GM04504 (cell line): ENCODE data around the gene MMP14.

Experiments
- DNase-seq: peaks from one replicate; pipeline ENCODE4 v3.0.0-alpha.2; 2012; ENCODE audit warnings: low read depth

MMP14 gene

GRCh38 chr14:22861651-22862050 is 25.3 kb downstream of the MMP14 start:
- DNase-seq = no peak

- no peak for DNase-seq
Measured at GRCh38 chr14:22864979-22865378, 28.6 kb downstream of the MMP14 start.

DNA sequence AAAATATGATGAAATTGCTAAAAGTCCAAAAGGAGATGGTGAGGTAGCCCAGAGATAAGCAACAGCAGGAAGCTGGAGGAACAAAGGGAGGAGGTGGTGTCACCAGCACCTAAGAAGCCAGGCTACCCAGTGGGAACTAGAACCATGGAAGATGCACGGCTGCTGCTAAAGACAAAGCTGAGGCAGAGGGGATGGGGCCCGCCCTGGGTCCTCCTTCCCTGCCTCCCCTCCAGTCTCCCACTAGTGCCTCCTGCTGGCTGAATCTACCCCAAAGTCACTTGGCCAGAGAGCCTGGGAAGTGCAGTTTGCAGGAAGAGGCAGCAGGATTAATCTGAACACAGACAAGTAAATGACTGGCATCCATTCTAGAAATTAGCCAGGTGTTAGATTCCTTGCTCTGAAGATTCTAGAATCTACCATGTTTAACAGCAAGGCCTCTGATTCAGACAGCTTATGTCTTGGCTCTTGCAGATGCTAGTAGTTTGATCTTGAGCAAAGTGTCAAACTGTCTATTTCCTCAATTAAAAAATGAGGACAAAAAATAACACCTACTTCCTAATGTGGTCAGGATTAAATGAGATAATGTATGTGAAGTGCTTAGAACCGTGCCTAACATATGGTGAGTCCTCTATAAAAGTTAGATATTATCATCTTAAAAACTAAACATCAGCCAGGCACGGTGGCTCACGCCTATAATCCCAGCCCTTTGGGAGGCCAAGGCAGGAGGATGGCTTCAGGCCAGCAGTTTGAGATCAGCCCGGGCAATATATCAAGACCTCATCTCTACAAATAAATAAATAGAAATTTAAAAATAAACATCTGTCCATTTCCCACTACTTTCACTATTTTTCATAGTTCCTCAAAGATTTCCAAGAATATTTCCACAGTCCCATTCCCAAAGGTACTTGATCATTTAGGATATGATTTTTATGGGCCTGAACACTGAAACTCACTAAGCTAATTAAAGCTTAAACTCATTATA is 29.3 kb downstream of the MMP14 start:
- no peak for DNase-seq

GRCh38 chr14:22866874-22867273 is 30.5 kb downstream of the MMP14 start:
- DNase-seq = no peak

DNA sequence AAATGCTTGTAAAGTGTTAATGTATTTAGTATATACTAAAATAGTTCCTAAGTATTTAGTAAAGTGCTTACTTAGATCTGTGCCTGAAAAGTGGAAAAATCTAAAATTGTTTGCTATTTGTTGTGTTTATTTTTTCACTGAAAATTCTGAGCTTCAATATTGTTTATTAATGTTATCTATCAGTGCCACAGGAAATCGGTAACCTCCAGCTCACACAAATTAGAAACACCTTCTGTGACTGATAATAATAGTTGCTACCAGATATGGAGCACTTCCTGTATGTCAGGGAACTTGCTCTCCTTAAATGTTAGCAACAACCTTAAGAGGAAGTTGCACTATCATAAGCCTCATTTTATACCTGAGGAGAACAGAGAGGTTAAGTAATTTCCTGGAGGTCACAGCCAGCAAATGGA is 34.4 kb downstream of the MMP14 start:
- DNase-seq = no peak

GRCh38 chr14:22871224-22872032 is 35.0 kb downstream of the MMP14 start, which contains the start of gene LRP10:
LRP10 (plus strand) TSS chr14:22871740; CDS start chr14:22872304, 564 bp downstream.
- DNase-seq = no peak

GRCh38 chr14:22872033-22872832 is 35.8 kb downstream of the MMP14 start:
- peak; percentile 72 for DNase-seq

DNA sequence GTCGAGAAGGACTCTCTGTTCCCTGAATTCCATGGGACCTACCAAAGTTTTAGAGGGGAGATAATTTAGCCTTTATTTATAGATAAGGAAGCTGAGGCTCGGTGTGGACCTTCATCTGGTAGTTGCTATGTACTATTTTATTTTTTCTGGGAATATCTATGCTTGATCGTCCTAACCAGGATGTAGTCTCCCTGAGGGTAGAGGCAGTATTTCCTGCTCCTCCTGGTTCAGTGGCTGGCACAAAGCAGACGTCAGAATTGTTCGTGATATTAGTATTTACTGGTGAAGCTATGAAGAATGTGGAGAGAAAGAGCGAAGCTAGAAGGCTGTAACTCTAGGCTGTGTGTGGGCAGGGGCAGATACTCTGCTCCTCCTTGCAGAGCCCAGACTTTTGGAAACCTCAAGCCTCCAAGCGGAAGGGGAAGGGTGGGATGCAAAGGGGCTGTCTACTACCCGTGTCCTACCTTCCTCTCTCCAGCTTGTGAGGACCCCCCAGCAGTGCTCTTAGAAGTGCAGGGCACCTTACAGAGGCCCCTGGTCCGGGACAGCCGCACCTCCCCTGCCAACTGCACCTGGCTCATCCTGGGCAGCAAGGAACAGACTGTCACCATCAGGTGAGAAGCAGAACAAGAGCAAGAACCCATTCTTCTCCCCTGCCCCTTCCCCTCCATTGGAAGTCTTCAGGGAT is 36.6 kb downstream of the MMP14 start:
- DNase-seq = no peak

- no peak for DNase-seq
Measured at GRCh38 chr14:22875003-22875747, 38.8 kb downstream of the MMP14 start.

- DNase-seq = no peak
Measured at GRCh38 chr14:22875748-22876319, 39.4 kb downstream of the MMP14 start.

DNA sequence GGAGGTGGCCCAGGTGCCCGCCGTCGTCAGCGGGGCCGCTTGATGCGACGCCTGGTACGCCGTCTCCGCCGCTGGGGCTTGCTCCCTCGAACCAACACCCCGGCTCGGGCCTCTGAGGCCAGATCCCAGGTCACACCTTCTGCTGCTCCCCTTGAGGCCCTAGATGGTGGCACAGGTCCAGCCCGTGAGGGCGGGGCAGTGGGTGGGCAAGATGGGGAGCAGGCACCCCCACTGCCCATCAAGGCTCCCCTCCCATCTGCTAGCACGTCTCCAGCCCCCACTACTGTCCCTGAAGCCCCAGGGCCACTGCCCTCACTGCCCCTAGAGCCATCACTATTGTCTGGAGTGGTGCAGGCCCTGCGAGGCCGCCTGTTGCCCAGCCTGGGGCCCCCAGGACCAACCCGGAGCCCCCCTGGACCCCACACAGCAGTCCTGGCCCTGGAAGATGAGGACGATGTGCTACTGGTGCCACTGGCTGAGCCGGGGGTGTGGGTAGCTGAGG is 40.7 kb downstream of the MMP14 start:
- DNase-seq = no peak

GRCh38 chr14:22878271-22879246 is 42.2 kb downstream of the MMP14 start:
- DNase-seq = no peak

GRCh38 chr14:22882064-22882463 is 45.7 kb downstream of the MMP14 start:
- DNase-seq = no peak

DNA sequence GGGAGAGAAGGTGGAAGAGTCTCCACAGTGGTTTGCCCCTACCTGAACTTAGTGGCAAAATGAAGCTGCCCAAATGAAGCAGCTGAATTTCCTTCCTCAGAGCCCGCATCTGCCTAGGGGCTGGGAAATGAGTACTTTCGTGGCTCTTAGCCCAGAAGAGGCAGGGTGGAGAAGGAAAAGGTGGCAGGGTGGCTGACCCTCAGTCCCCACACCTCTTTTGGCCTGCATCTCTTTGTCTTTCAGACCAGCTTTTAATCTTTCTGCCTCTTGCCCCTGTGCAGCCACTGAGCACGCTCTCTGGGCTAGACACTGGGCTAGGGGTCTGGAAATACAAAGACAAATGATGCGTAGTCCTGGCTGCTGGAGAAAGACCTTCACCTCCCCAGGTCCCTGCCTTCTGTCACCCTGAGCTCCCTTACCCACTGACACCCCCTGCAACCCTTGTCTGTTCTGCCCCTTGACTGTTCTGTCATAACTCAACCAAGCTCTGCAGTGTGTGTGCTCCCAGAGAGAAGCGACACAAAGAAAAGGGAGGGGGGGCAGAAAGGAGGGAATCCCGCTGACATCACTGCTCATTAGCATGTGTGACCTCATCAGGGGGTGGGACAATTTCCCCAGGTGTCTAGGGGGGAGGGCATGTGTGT is 46.3 kb downstream of the MMP14 start:
- DNase-seq = peak; percentile 10

DNA sequence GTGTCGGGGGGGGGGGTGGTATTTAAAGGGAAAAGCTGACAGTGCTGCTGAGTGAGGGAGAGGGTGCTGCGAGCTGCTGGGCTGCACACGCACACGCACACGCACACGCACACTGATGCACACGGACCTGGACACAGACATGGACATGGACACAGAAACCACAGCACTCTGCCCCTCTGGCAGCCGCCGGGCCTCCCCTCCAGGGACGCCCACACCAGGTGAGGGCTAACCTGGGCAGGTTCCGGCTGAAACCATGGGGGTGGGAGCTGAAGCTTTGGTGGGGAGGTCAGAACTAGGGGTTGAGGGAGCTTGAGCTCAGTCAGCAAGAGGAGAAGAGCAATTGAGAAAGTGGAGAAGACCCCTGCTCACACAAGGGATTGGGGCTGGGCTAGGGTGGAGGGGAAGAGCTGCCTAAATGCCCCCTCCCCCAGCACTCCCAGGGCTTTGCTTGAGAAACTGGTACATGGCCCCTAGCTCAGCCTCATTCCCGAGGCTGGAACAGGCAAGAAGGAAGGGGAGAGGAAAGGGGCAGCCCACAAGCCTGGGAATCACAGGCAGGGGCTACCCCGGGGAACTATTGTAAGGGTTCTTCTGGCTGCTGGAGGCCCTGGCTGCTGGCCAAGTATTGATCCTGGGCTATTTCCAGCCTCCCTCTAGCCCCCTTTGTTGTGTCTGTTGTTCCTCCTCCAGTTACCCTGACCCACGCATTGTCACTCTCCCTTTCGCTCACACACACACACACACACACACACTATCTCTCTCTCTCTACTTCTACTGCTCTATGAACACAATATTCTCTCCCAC is 47.0 kb downstream of the MMP14 start, which contains the start of gene REM2:
Gene REM2 (plus strand): TSS at position 50 of the 804 bp plus-strand sequence. CDS start 66 bp downstream, at position 116.
- no peak for DNase-seq

- DNase-seq = no peak
Measured at GRCh38 chr14:22884076-22884737, 47.8 kb downstream of the MMP14 start.
